GM19395 (cell line): ENCODE results near the gene ALPL.
"Not testable (repeated sequence)": the region's sequence is repeated elsewhere in the genome, so short reads cannot be mapped to it uniquely, and the experiment has no call there.

ENCODE experiments used
- ATAC-seq: cut with Tn5 transposase; IDR thresholded peaks from one replicate; pipeline ENCODE4 v1.9.1; 2021; ENCODE audit warnings: mild to moderate bottlenecking, moderate library complexity; ENCODE audit not compliant: unreplicated experiment

The ALPL gene

GRCh38 chr1:21553116-21553926 lies 44.1 kb downstream of the ALPL start:
- ATAC-seq = no peak

- no peak for ATAC-seq
Measured at GRCh38 chr1:21559788-21560567, 50.8 kb downstream of the ALPL start.

DNA sequence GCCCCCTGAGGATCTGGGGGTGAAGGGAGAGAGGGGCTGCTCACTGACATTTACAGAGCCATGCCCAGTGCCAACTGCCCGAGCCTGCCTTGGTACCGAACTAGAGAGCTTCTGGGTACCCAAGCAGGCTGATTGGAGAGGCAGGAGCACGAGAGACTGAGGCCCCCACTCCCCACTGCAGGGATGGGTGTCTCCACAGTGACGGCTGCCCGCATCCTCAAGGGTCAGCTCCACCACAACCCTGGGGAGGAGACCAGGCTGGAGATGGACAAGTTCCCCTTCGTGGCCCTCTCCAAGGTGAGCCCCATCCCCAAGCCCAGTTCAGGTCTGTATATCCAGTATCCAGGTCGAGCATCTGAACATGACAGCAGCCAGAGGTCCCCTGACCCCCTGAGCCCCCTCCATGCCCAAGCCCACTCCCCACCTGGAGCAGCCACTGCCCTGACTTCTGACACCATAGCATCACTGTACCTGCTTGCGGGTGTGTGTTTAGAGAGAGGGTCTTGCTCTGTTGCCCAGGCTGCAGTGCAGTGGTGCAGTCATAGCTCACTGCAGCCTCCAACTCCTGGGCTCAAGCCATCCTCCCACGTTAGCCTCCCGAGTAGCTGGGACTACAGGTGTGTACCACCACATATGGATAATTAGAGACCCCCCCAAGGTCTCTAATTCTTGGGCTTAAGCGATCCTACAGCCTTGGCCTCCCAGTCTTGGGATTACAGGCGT lies 51.9 kb downstream of the ALPL start:
- no peak for ATAC-seq

GRCh38 chr1:21562896-21563295 lies 53.7 kb downstream of the ALPL start:
- no peak for ATAC-seq

DNA sequence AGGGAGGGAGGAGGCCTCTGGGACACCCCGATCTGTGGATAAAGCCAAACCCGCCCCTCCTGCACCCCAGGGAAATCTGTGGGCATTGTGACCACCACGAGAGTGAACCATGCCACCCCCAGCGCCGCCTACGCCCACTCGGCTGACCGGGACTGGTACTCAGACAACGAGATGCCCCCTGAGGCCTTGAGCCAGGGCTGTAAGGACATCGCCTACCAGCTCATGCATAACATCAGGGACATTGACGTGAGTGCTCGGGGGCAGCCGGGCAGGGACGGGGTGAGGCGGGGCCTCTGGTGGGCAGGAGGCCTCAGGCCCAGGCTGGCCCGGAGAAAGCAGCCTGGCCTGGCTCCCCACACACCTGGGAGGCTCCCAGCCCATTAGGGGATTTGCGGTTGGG lies 54.7 kb downstream of the ALPL start:
- ATAC-seq = no peak

GRCh38 chr1:21564521-21565095 lies 55.4 kb downstream of the ALPL start:
- ATAC-seq = no peak

- no peak for ATAC-seq
Measured at GRCh38 chr1:21565285-21565684, 56.1 kb downstream of the ALPL start.

DNA sequence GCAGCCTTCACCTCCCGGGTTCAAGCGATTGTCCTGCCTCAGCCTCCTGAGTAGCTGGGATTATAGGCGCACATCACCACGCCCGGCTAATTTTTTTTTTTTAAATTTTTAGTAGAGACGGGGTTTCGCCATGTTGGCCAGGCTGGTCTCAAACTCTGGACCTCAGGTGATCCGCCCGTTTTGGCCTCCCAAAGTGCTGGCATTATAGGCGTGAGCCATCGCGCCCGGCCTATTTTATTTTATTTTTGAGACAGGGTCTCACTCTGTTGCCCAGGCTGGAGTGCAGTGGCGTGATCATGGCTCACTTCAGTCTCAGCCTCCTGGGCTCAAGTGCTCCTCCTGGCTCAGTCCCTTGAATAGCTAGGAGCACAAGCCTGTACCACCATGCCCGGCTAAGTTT lies 57.1 kb downstream of the ALPL start:
- ATAC-seq = not testable (repeated sequence)

DNA sequence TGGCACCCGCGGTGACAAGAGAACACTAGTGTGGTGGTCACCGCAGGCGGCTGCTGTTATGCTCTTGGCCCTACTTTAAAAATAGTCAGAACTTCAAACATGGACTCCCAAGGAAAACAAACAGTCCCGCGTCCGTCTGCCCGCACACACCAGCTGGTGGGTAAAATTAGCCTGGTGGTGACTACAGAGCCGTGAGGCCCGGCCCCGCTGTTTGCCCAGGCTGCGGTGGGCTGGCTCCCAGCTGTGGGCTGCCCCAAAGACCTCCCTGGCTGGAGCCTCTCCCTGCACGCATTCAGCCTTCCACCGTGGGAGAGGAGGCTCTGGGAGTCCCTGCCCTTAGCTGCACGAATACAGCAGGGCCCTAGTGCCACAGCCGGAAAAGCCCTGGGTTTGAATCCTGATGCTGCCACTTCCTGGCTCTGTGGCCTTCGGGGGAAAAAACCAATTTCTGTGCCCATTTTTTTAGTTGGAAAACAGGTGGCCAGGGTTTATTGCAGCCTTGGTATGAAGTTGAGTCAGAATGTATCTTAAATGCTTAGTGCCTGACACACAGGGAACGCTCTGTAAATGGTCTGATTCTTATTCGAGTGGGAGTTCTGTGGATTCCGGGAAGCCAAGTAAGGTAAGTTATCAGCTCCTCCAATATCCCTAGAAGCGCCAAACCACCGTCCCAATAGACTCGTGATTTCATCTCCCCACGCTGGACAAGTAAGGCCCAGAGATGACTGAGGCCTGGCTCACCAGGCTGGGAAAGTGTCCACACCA lies 58.2 kb downstream of the ALPL start:
- ATAC-seq = no peak

- ATAC-seq = no peak
Measured at GRCh38 chr1:21568006-21568746, 59.0 kb downstream of the ALPL start.

DNA sequence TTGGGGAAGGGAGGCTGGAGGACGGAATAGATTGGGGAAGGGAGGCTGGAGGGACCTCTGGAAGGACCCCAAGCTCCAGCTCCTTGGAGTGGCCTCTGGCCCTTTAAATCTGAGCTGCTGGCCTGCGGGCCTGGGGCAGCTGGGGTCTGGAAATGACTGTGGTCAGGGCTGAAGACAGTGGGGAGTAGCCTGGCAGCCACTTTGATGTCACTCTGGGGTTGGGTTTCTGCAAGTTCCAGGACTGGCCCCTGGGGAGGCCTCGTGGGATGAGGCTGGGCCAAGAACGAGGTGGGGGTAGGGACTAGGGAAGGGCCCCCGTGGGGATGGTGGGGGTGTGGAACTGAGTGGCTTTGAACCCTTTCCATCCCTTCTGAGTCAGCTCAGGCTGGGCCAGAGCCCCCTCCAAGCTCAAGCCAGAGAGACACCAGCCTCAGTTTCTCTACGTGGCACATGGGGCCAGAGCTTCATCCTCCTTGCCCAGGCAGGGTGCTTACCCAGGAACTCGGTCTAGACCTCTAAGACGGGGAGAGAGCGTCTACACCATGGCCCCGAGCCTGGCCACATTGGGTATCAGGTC lies 59.7 kb downstream of the ALPL start:
- no peak for ATAC-seq

DNA sequence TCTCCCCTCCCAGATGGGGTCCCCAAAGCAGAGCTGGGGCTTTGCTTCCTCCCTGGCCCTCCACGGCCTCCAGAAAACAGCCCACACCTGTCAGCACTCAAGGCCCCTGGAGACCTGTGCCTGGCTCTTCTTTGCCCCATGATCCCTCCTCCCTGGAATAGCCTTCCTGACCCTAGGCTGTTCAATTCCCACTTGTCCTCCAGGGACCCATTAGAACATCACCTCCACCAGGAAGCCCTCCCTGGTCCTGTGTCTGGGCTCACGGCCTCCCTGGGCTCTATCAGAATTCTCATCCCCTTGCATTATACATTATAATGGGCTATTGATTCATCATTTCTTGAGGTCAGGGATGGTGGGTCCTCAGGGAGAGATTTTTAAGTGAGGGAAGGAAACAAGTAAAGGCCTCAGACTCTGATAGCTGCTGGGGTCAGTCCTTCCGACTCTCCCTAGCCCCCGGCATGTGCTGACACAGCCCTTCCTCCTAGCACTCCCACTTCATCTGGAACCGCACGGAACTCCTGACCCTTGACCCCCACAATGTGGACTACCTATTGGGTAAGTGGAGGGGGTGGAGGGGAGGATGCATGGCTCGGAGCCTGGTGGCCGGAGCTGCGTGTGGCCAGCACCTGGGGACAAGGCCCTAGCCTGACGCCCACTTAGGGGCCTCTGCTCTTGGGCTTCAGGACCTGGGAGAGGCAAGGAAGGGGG lies 60.8 kb downstream of the ALPL start:
- ATAC-seq = no peak

DNA sequence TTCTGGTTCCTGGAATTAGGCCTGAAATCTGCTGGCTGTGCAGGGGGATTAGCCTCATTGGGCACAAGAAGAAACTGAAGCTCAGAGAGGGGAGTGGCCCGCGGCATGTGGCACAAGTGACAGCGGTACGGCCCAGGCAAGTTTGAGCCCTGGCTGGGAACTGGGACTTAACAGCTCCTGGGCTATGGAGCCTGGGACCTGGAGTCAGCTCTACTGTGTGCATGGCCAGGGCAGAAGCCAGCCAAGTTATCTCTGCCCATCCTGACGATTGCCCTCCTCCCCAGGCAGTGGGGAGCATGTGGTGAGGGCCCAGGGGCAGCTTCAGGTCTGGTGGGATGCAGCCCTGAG lies 61.3 kb downstream of the ALPL start:
- no peak for ATAC-seq

DNA sequence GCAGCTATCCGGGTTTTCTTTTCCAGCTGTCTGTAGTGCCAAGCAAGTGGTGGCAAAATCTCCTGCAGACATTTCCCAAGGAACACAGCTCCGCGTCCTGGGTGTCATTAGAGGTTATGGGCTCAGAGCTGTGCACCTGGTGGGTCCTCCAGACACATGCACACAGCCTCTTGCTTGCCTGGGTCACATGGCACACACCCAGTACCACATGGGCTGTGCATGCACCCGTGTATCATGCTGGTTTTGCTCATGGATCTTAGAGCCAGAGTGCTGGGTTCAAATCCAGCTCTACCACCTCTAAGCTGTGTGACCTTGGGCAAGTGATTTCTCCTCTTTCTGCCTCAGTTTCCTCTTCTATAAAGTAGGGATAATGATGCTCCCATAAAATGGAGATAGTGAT lies 61.7 kb downstream of the ALPL start:
- ATAC-seq = no peak

DNA sequence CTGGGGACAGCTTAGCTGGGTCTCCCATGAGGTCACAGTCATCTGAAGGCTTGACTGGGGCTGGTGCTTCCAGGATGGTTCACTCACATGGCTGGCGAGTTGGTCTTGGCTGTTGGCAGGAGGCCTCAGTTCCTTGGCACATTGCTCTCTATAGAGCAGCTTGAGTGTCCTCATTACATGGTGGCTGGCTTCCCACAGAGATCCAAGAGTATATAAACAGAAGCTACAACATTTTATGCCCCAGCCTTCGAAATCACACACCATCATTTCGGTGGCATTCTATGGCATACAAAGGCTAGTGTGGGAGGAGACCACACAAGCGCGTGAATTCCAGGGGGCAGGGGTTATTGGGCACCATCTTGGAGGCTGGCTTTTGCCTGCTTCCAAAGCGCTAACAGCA lies 63.0 kb downstream of the ALPL start:
- no peak for ATAC-seq

GRCh38 chr1:21572735-21573277 lies 63.6 kb downstream of the ALPL start:
- ATAC-seq = no peak

GRCh38 chr1:21573475-21573874 lies 64.3 kb downstream of the ALPL start:
- no peak for ATAC-seq

DNA sequence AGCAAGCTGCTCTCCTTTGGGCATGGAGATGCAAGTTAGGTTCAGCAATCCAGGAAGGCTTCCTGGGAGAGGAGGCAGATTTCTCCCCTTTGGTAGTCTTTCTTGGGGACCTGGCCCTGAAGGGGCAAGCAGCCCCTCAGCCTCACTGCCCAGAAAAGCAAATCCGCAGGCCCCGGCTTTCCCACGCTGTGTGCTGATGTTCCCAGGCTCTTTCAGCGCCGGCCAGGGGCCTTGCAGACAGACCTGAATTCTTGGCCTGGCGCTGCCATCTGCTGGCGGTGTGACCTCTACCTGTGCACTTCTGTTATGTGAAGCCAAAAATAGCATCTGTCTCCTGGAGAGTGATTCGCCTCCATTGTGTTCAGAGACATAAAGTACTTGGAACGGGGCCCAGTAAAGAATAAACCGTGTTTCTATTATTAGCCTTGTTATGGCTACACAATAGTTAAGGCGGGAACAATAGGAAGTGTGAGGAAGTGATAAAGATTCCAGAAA lies 64.8 kb downstream of the ALPL start:
- ATAC-seq = no peak
